ENCODE data around the gene SHC2. TPM values are rescaled to one million over a fixed set of nuclear protein-coding genes. Genes with fewer than 3 reads are reported as not detected.

The SHC2 gene
- total and polyA plus RNA-seq, 9 donors = 0.62 to 40.7 (median 15.4) TPM

DNA sequence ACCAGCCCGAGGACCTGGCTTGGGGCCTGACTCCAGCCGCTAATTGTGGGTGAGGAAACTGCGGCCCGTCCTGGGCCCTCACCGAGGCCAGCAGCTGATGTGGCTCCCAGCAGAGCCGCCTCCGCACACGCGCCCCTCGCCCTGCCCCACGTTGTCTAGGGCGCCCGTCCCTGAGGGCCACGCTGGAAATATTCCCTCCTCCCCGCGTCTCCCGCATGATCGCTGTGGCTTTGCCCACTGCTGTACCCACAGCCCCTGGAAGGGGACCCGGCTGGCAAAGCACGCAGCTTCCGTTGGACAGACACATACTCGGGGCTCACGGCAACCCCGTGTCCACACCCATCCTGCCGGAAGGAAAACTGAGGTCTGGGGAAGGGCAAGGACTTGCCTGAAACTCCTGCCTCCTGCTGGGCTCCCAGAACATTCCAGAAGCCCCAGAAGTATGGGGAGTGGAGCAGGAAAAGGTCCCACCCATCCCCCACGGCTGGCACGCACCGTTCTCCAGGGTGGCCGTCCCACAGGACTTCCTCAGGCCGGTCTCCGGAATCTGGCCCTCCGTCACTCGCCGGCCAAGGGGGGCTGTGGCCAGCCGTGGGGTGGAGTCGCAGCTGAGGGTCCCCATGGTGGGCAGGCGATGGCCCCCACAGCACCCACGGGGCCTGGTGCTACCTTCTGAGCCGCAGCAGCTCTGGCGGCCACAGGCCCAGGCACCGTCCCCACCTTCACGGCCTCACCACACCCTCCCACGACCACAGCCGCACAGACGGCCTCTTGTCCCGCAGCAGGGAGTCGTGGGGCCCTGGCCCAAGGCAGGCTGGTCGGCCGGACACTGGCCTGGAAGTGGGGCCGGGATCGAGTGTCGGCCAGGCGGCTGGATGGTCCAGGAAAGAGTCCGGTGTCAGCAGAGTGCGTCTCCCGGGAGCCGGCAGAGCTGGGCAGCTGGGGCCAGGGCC lies 13.6 kb upstream of the SHC2 start:
- no peak overlapping the region for H3K4me3 ChIP-seq
- no peaks in the 10 kb centered on the region for H3K36me3 ChIP-seq
- TF ChIP-seq, protein P1, sequence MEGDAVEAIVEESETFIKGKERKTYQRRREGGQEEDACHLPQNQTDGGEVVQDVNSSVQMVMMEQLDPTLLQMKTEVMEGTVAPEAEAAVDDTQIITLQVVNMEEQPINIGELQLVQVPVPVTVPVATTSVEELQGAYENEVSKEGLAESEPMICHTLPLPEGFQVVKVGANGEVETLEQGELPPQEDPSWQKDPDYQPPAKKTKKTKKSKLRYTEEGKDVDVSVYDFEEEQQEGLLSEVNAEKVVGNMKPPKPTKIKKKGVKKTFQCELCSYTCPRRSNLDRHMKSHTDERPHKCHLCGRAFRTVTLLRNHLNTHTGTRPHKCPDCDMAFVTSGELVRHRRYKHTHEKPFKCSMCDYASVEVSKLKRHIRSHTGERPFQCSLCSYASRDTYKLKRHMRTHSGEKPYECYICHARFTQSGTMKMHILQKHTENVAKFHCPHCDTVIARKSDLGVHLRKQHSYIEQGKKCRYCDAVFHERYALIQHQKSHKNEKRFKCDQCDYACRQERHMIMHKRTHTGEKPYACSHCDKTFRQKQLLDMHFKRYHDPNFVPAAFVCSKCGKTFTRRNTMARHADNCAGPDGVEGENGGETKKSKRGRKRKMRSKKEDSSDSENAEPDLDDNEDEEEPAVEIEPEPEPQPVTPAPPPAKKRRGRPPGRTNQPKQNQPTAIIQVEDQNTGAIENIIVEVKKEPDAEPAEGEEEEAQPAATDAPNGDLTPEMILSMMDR (IDR thresholded peaks at IDR 0.05) = no peak
- TF ChIP-seq POLR2A (IDR thresholded peaks at IDR 0.05) (no peak), EP300 (IDR thresholded peaks at IDR 0.05) (no peak)
- intact Hi-C loops (cut with DNase I) = no loop called here
- no peaks in the 10 kb centered on the region for H3K4me1 ChIP-seq (ENCODE audit: insufficient read depth)
- no peak for DNase-seq
- H3K27ac ChIP-seq = no peak overlapping the region
- no peaks in the 10 kb centered on the region for H3K9me3 ChIP-seq
- no peaks in the 10 kb centered on the region for H3K27me3 ChIP-seq
- 66 to 75% (median 67%) methylated on average over 57 of the region's 57 CpGs for WGBS, 3 donors

DNA sequence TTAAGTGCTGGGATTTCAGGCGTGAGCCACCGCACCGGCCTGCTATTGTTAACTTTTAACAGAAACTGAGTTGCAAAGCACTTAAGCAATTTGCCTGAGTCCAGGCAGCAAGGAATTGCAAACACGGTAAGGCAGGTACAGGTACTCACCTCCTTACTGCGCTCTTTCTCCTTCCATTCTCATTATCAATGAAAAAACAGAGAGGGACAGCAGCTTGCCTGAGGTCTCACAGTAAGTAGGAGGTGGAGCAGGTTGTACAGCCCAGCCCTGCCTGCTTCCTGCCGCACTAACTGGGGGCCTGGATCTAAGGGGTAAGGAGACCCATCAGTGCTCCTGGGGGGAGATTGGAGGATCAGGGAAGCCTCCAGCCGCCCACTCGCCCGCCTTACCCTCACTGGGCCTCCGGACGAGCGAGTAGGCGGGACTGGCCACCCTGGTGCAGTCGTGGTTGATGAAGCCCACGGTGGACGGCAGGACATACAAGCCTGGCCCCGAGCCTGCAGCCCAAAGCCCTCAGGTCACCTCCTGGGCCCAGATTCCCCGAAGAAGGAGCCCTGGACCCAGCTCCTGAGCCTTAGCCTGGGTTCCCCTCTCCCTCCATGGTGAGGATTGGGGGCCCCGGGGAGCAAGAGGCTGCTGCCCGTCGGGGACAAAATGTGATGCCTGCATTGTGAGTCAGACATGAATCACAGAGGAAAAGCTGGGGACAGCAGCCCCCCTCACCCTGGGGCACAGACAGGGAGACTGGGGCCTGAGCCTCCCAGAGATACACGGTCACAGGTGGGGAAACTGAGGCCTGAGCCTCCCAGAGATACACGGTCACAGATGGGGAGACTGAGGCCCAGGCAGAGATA lies 11.4 kb upstream of the SHC2 start:
- 69 to 75% (median 70%) methylated on average over 23 of the region's 23 CpGs for WGBS, 3 donors
- no peaks in the 10 kb centered on the region for H3K36me3 ChIP-seq
- H3K4me1 ChIP-seq (ENCODE audit: insufficient read depth) = no peaks in the 10 kb centered on the region
- H3K9me3 ChIP-seq = no peaks in the 10 kb centered on the region
- no peak overlapping the region for H3K27ac ChIP-seq
- intact Hi-C loops (cut with DNase I) = no loop called here
- no peak for DNase-seq
- H3K4me3 ChIP-seq = no peak overlapping the region
- no peak for TF ChIP-seq EP300 (IDR thresholded peaks at IDR 0.05)
- TF ChIP-seq, protein P1 (IDR thresholded peaks at IDR 0.05) = no peak
- no peaks in the 10 kb centered on the region for H3K27me3 ChIP-seq

DNA sequence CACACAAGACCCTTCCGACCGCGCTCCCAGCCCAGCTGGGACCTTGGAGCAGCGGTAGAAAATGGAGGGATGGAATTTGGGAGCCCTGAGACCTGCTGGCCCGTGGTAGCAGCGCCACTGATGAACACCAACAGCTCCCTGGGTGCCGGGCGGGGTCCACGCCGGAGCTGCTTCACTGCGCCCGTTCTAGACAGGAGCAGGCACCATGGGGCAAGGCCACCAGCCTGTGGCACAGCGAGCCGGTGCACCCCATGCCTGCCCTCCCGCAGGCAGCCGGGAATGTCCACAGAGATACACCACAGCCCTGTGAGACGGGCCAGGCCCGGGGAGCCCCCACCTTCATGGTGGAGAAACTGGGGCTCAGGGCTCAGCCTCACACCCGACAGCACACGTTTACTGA lies 9.9 kb upstream of the SHC2 start:
- WGBS, 3 donors = 53 to 67% (median 62%) methylated on average over 20 of the region's 20 CpGs
- Histone ChIP-seq H3K4me3 (no peak overlapping the region), H3K9me3 (no peaks in the 10 kb centered on the region), H3K4me1 (ENCODE audit: insufficient read depth) (no peaks in the 10 kb centered on the region), H3K36me3 (no peaks in the 10 kb centered on the region), H3K27me3 (no peaks in the 10 kb centered on the region), H3K27ac (no peak overlapping the region)
- TF ChIP-seq POLR2A (IDR thresholded peaks at IDR 0.05) (no peak), EP300 (IDR thresholded peaks at IDR 0.05) (no peak)
- TF ChIP-seq, protein P1 (IDR thresholded peaks at IDR 0.05) = no peak
- DNase-seq = no peak
- intact Hi-C loops (cut with DNase I) = no loop called here

DNA sequence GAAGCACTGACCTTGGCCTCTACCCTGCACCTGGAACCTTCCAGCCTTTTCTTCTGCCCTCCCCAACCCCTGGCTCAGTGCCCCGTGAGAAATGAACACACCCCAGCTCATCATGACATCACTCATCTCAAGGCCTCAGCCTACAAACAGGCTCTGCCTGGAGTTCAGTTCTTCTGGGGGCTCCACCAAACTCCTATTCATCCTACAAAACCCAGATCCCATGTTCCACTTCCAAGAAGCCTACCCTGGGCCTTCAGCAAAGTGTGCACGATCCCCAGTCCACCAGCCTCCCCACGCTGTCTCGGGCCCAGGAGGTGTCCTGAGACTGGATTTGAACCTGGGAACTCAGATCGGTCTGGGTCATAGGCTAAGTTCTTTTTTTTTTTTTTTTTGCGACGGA lies 9.0 kb upstream of the SHC2 start:
- TF ChIP-seq, protein P1 (IDR thresholded peaks at IDR 0.05) = no peak
- TF ChIP-seq EP300 (IDR thresholded peaks at IDR 0.05) (no peak), POLR2A (IDR thresholded peaks at IDR 0.05) (no peak)
- Histone ChIP-seq H3K4me1 (ENCODE audit: insufficient read depth) (no peaks in the 10 kb centered on the region), H3K27me3 (no peaks in the 10 kb centered on the region), H3K27ac (no peak overlapping the region), H3K4me3 (no peak overlapping the region), H3K36me3 (no peaks in the 10 kb centered on the region), H3K9me3 (no peaks in the 10 kb centered on the region)
- intact Hi-C loops (cut with DNase I) = no loop called here
- whole genome bisulfite sequencing, 3 donors = 68 to 79% (median 70%) methylated on average over 7 of the region's 7 CpGs
- DNase-seq = no peak
